ENCODE measurements around the gene OR2AG2.

Gene OR2AG2

GRCh38 chr11:6755303-6755952 lies 16.3 kb downstream of the OR2AG2 start:
- no peak for TF ChIP-seq GATA2 (IDR thresholded peaks at IDR 0.05; ENCODE audit: low read depth, low read length)

GRCh38 chr11:6747097-6747668 lies 24.6 kb downstream of the OR2AG2 start:
- no peak for TF ChIP-seq GATA3 (IDR thresholded peaks at IDR 0.05; ENCODE audit: low read depth, low read length)
- no peak for TF ChIP-seq GATA2 (IDR thresholded peaks at IDR 0.05; ENCODE audit: low read depth, low read length)

GRCh38 chr11:6746626-6747025 lies 25.1 kb downstream of the OR2AG2 start:
- TF ChIP-seq GATA2 (IDR thresholded peaks at IDR 0.05; ENCODE audit: low read depth, low read length) = no peak
- no peak for TF ChIP-seq GATA3 (IDR thresholded peaks at IDR 0.05; ENCODE audit: low read depth, low read length)

GRCh38 chr11:6746086-6746618 lies 25.6 kb downstream of the OR2AG2 start:
- TF ChIP-seq GATA2 (IDR thresholded peaks at IDR 0.05; ENCODE audit: low read depth, low read length) (no peak), GATA3 (IDR thresholded peaks at IDR 0.05; ENCODE audit: low read depth, low read length) (no peak)

GRCh38 chr11:6745465-6746015 lies 26.2 kb downstream of the OR2AG2 start:
- TF ChIP-seq GATA2 (IDR thresholded peaks at IDR 0.05; ENCODE audit: low read depth, low read length) = no peak
- TF ChIP-seq GATA3 (IDR thresholded peaks at IDR 0.05; ENCODE audit: low read depth, low read length) = no peak

- TF ChIP-seq GATA3 (IDR thresholded peaks at IDR 0.05; ENCODE audit: low read depth, low read length) (no peak), GATA2 (IDR thresholded peaks at IDR 0.05; ENCODE audit: low read depth, low read length) (no peak)
These were observed 26.8 kb downstream of the OR2AG2 start for GRCh38 chr11:6745018-6745417.

- TF ChIP-seq GATA3 (IDR thresholded peaks at IDR 0.05; ENCODE audit: low read depth, low read length) (no peak), GATA2 (IDR thresholded peaks at IDR 0.05; ENCODE audit: low read depth, low read length) (no peak)
These were observed 29.5 kb downstream of the OR2AG2 start for GRCh38 chr11:6742260-6742659.

- TF ChIP-seq GATA3 (IDR thresholded peaks at IDR 0.05; ENCODE audit: low read depth, low read length) (no peak), GATA2 (IDR thresholded peaks at IDR 0.05; ENCODE audit: low read depth, low read length) (no peak)
These were observed 33.2 kb downstream of the OR2AG2 start for GRCh38 chr11:6738590-6738989.

GRCh38 chr11:6737872-6738466 lies 33.8 kb downstream of the OR2AG2 start:
- TF ChIP-seq GATA3 (IDR thresholded peaks at IDR 0.05; ENCODE audit: low read depth, low read length) (no peak), GATA2 (IDR thresholded peaks at IDR 0.05; ENCODE audit: low read depth, low read length) (no peak)

- TF ChIP-seq GATA3 (IDR thresholded peaks at IDR 0.05; ENCODE audit: low read depth, low read length) = no peak
- TF ChIP-seq GATA2 (IDR thresholded peaks at IDR 0.05; ENCODE audit: low read depth, low read length) = no peak
These were observed 35.2 kb downstream of the OR2AG2 start for GRCh38 chr11:6736495-6737121.

GRCh38 chr11:6735306-6735705 lies 36.5 kb downstream of the OR2AG2 start:
- TF ChIP-seq GATA2 (IDR thresholded peaks at IDR 0.05; ENCODE audit: low read depth, low read length) (no peak), GATA3 (IDR thresholded peaks at IDR 0.05; ENCODE audit: low read depth, low read length) (no peak)

- TF ChIP-seq GATA3 (IDR thresholded peaks at IDR 0.05; ENCODE audit: low read depth, low read length) = no peak
- TF ChIP-seq GATA2 (IDR thresholded peaks at IDR 0.05; ENCODE audit: low read depth, low read length) = no peak
These were observed 37.2 kb downstream of the OR2AG2 start for GRCh38 chr11:6734616-6735015.

- TF ChIP-seq GATA3 (IDR thresholded peaks at IDR 0.05; ENCODE audit: low read depth, low read length) (no peak), GATA2 (IDR thresholded peaks at IDR 0.05; ENCODE audit: low read depth, low read length) (no peak)
These were observed 38.2 kb downstream of the OR2AG2 start for GRCh38 chr11:6733326-6734275.
